ENCODE measurements around the gene TMEM267. TPM values are rescaled to one million over a fixed set of nuclear protein-coding genes. Genes with fewer than 3 reads are reported as not detected.

TMEM267 gene
- total and polyA plus RNA-seq, 4 donors, result 7.4 to 16.5 (median 12.2) TPM

DNA sequence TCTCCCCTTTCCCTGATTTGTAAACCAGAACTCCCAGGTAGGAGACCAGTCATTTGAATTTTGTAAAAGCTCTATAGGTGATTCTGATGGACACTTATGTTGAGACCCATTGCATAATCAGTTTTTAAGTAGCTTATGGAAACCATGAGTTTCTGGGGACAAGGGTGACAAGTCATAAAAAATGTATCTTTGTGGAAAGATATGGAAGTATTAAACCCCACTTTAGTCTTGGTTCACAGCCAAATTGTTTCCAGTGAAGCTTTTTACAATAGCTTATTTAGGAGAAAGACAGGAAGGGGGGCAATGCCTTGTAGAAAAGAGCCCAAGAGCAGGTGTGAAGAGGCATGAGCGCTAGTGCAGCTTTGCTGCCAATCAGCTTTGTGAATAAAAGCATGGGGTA is 71.0 kb downstream of the TMEM267 start:
- no peaks in the 10 kb centered on the region for H3K4me1 ChIP-seq (ENCODE audit: control insufficient read depth in 5 of 5, insufficient read depth in 5 of 5, low read length in 5 of 5)
- TF ChIP-seq, protein P1, sequence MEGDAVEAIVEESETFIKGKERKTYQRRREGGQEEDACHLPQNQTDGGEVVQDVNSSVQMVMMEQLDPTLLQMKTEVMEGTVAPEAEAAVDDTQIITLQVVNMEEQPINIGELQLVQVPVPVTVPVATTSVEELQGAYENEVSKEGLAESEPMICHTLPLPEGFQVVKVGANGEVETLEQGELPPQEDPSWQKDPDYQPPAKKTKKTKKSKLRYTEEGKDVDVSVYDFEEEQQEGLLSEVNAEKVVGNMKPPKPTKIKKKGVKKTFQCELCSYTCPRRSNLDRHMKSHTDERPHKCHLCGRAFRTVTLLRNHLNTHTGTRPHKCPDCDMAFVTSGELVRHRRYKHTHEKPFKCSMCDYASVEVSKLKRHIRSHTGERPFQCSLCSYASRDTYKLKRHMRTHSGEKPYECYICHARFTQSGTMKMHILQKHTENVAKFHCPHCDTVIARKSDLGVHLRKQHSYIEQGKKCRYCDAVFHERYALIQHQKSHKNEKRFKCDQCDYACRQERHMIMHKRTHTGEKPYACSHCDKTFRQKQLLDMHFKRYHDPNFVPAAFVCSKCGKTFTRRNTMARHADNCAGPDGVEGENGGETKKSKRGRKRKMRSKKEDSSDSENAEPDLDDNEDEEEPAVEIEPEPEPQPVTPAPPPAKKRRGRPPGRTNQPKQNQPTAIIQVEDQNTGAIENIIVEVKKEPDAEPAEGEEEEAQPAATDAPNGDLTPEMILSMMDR (IDR thresholded peaks at IDR 0.05; ENCODE audit: control extremely low read depth, extremely low read depth), result no peak
- no peak overlapping the region for H3K4me3 ChIP-seq
- WGBS, 2 donors, result 90 to 100% methylated on average over 1 of the region's 1 CpG
- H3K27ac ChIP-seq (ENCODE audit: low read depth in 1 of 2, low read length in 1 of 2), result no peak overlapping the region
- H3K36me3 ChIP-seq (ENCODE audit: control insufficient read depth in 4 of 4, insufficient read depth in 4 of 4, low read length in 4 of 4), result no peaks in the 10 kb centered on the region
- H3K9ac ChIP-seq (ENCODE audit: insufficient read depth in 1 of 2, low read length in 2 of 2), result no peak overlapping the region
- DNase-seq (no peak), ATAC-seq (ENCODE audit: insufficient read depth, low FRiP score) (no peak)
- H3K27me3 ChIP-seq (ENCODE audit: control insufficient read depth in 3 of 3, insufficient read depth in 3 of 3, low read length in 2 of 3), result no peaks in the 10 kb centered on the region
- no peaks in the 10 kb centered on the region for H3K9me3 ChIP-seq (ENCODE audit: control insufficient read depth in 4 of 4, insufficient read depth in 3 of 4, low read length in 3 of 4)

DNA sequence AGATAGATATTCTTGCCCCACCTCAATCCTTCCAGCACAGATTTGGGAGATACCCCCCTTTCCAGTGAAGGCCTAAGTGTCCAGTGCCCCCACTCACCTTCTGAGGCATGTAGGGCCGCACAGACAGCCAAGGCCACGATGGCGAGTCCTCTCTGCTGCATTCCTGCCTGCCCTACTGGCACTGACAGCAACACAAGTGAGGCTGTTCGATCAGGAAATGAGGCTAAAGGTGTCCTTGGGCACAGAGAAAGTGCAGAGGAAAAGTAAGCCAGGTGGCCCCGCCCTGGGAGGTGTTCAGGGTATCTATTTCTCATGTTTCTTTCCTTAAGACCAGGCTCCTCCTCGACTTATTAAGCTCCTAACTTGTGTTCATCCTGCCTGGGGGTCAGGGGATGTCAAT is 71.5 kb downstream of the TMEM267 start, which contains the start of gene CCL28:
Gene CCL28, minus strand, starts transcription at position 236 of the 400 bp plus-strand sequence. Its CDS starts 75 bp downstream, at position 161.
- Histone ChIP-seq H3K9me3 (ENCODE audit: control insufficient read depth in 4 of 4, insufficient read depth in 3 of 4, low read length in 3 of 4) (no peaks in the 10 kb centered on the region), H3K4me1 (ENCODE audit: control insufficient read depth in 5 of 5, insufficient read depth in 5 of 5, low read length in 5 of 5) (no peaks in the 10 kb centered on the region), H3K27ac (ENCODE audit: low read depth in 1 of 2, low read length in 1 of 2) (no peak within 1 kb of the TSS), H3K4me3 (no peak within 1 kb of the TSS), H3K36me3 (ENCODE audit: control insufficient read depth in 4 of 4, insufficient read depth in 4 of 4, low read length in 4 of 4) (no peaks in the 10 kb centered on the region), H3K27me3 (ENCODE audit: control insufficient read depth in 3 of 3, insufficient read depth in 3 of 3, low read length in 2 of 3) (no peaks in the 10 kb centered on the region), H3K9ac (ENCODE audit: insufficient read depth in 1 of 2, low read length in 2 of 2) (no peak within 1 kb of the TSS)
- WGBS, 2 donors, result 80 to 88% methylated on average over 6 of the region's 6 CpGs
- TF ChIP-seq, protein P1 (IDR thresholded peaks at IDR 0.05; ENCODE audit: control extremely low read depth, extremely low read depth), result no peak
- DNase-seq, result no peak
- no peak for ATAC-seq (ENCODE audit: insufficient read depth, low FRiP score)

DNA sequence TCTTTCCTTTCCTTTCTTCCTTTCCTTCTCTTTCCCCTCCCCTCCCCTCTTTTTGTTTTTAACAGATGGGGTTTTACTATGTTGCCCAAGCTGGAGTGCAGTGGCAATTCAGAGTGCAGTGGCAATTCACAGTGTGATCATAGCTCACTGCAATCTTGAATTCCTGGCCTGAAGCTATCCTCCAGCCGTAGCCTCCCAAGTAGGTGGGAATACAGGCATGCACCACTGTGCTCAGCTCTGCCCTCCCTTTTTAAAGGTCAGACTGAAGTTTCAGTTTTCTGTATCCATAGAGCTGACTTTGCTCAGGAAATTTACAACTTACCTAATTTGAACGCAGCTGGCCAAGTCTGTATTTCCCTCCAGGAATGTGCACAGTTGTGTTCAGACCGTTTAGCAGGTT is 72.2 kb downstream of the TMEM267 start:
- no peak for DNase-seq
- Histone ChIP-seq H3K9ac (ENCODE audit: insufficient read depth in 1 of 2, low read length in 2 of 2) (no peak overlapping the region), H3K36me3 (ENCODE audit: control insufficient read depth in 4 of 4, insufficient read depth in 4 of 4, low read length in 4 of 4) (no peaks in the 10 kb centered on the region), H3K9me3 (ENCODE audit: control insufficient read depth in 4 of 4, insufficient read depth in 3 of 4, low read length in 3 of 4) (no peaks in the 10 kb centered on the region), H3K27ac (ENCODE audit: low read depth in 1 of 2, low read length in 1 of 2) (no peak overlapping the region), H3K4me1 (ENCODE audit: control insufficient read depth in 5 of 5, insufficient read depth in 5 of 5, low read length in 5 of 5) (no peaks in the 10 kb centered on the region), H3K4me3 (no peak overlapping the region), H3K27me3 (ENCODE audit: control insufficient read depth in 3 of 3, insufficient read depth in 3 of 3, low read length in 2 of 3) (no peaks in the 10 kb centered on the region)
- no peak for ATAC-seq (ENCODE audit: insufficient read depth, low FRiP score)
- TF ChIP-seq, protein P1 (IDR thresholded peaks at IDR 0.05; ENCODE audit: control extremely low read depth, extremely low read depth), result no peak
- 59 to 77% methylated on average over 3 of the region's 3 CpGs for WGBS, 2 donors

DNA sequence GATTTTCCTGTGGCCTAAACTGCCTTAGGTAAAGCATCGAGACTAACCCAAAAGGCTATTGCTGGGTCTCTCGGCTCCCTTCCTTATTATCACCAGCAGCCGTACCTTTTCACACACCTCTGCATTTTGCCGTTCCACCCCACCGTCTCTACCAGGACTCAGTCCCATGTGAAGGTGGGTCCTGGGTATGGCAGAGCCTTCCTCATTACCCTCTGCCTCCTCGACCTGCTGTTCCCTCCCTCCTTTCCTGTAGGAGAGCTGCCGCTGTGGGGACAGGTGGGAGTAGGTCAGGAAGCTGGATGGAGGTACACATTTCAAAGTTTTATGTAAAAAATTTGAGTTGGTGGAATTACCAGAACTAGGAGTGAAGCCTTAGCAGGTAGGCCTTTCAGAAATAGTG is 73.3 kb downstream of the TMEM267 start:
- 77 to 92% methylated on average over 7 of the region's 7 CpGs for whole genome bisulfite sequencing, 2 donors
- ATAC-seq (ENCODE audit: insufficient read depth, low FRiP score), result no peak
- no peak overlapping the region for H3K27ac ChIP-seq (ENCODE audit: low read depth in 1 of 2, low read length in 1 of 2)

More for the DNA sequence above, 73.3 kb downstream of the TMEM267 start:
- no peaks in the 10 kb centered on the region for H3K36me3 ChIP-seq (ENCODE audit: control insufficient read depth in 4 of 4, insufficient read depth in 4 of 4, low read length in 4 of 4)
- TF ChIP-seq, protein P1 (IDR thresholded peaks at IDR 0.05; ENCODE audit: control extremely low read depth, extremely low read depth), result no peak
- H3K4me3 ChIP-seq, result no peak overlapping the region
- no peaks in the 10 kb centered on the region for H3K9me3 ChIP-seq (ENCODE audit: control insufficient read depth in 4 of 4, insufficient read depth in 3 of 4, low read length in 3 of 4)
- H3K27me3 ChIP-seq (ENCODE audit: control insufficient read depth in 3 of 3, insufficient read depth in 3 of 3, low read length in 2 of 3), result no peaks in the 10 kb centered on the region
- DNase-seq, result no peak
- H3K9ac ChIP-seq (ENCODE audit: insufficient read depth in 1 of 2, low read length in 2 of 2), result no peak overlapping the region
- H3K4me1 ChIP-seq (ENCODE audit: control insufficient read depth in 5 of 5, insufficient read depth in 5 of 5, low read length in 5 of 5), result no peaks in the 10 kb centered on the region

Measured in lung (tissue), 12 donors.